ENCODE measurements around the gene PACSIN1. TPM values are rescaled to one million over a fixed set of nuclear protein-coding genes. Genes with fewer than 3 reads are reported as not detected.

PACSIN1 gene
- total RNA-seq, 1 experiment from 2014 or later: 5.0 TPM

DNA sequence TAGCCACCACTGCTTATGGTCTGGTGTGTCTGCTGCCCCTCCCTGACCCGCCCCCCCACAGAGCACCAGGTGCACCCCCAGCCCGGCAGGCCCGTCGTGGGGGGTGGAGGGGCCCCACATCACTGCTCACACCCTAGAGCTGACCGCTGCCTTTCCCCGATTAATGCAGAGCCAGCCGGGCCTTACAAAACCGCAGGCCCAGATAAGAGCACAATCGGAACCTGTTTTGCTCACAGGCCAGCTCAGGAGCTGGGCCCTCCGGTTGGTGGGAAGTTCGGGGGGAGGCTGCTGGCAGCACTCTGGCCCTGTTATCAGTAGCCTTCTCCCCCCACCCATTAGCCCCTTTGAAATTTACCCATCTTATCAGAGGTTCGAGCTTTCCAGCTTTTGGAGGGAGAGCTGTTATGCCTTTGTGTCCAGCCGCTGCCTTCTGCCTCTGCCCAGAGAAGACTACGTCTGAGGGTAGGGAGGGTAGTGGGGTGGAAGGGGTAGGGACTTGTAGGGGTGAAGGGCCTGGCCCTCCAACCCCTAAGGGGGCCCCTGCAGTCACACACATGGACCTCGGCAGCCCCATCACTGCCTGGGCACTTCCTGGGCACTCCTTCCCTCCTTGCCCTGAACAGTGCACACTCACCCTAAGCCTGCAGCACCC lies 97.1 kb downstream of the PACSIN1 start:
- POLR2A ChIA-PET: no interaction called here

More for the DNA sequence above, 97.1 kb downstream of the PACSIN1 start:
- Histone ChIP-seq H3K9me2 (ENCODE audit: insufficient read depth) (no peaks in the 10 kb centered on the region), H3K27me3 (ENCODE audit: insufficient read depth, low read length) (no peaks in the 10 kb centered on the region), H3K36me3 (ENCODE audit: control insufficient read depth in 1 of 2, insufficient read depth in 2 of 2, low read length in 2 of 2) (no peaks in the 10 kb centered on the region), H3K4me2 (ENCODE audit: low read length) (no peak overlapping the region), H3K4me3 (replicated peaks in 1 of 2; ENCODE audit: low read depth in 1 of 2, low read length in 2 of 2) (no peak overlapping the region), H4K20me1 (ENCODE audit: insufficient read depth) (no peaks in the 10 kb centered on the region), H3K4me1 (ENCODE audit: control insufficient read depth in 1 of 2, insufficient read depth in 2 of 2, low read length in 2 of 2) (peaks cover 0 to 24% of the 10 kb centered on the region in 2 experiments; a peak in 2 of 4 replicates), H2AFZ (ENCODE audit: low read depth, low read length, poor library complexity, severe bottlenecking) (no peak overlapping the region), H3K27ac (ENCODE audit: low read depth, low read length) (no peak overlapping the region), H3K9me3 (ENCODE audit: control insufficient read depth in 1 of 2, insufficient read depth in 1 of 2, low read depth in 1 of 2, low read length in 2 of 2) (peaks cover 0 to 6% of the 10 kb centered on the region in 2 experiments; a peak in 1 of 4 replicates), H3K9ac (ENCODE audit: low read length) (no peak overlapping the region), H3K79me2 (ENCODE audit: insufficient read depth, low read length) (no peaks in the 10 kb centered on the region)
- BruUV-seq (replicated peaks): no TSS peak
- ChIA-PET RAD21 (ENCODE audit: low non-redundant PET in 1 of 2, low total read pairs in 2 of 2, uncharacterized antibody in 2 of 2, unreplicated experiment in 2 of 2) (no interaction called here), CTCF (no interaction called here)
- intact Hi-C loops (cut with micrococcal nuclease): no loop called here
- TF ChIP-seq POLR2A (IDR thresholded peaks at IDR 0.05; ENCODE audit: borderline replicate concordance, extremely low read depth, insufficient read depth, insufficient read length): no peak
- TF ChIP-seq, protein P1, sequence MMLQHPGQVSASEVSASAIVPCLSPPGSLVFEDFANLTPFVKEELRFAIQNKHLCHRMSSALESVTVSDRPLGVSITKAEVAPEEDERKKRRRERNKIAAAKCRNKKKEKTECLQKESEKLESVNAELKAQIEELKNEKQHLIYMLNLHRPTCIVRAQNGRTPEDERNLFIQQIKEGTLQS (IDR thresholded peaks at IDR 0.05): no peak
- TF ChIP-seq EGR1 (IDR thresholded peaks at IDR 0.05; ENCODE audit: low read depth): no peak
- no peak for TF ChIP-seq FOSL1 (IDR thresholded peaks at IDR 0.05; ENCODE audit: low read depth)
- no peak for TF ChIP-seq EZH2phosphoT487 (IDR thresholded peaks at IDR 0.05; ENCODE audit: borderline replicate concordance)
- TF ChIP-seq, protein P2, sequence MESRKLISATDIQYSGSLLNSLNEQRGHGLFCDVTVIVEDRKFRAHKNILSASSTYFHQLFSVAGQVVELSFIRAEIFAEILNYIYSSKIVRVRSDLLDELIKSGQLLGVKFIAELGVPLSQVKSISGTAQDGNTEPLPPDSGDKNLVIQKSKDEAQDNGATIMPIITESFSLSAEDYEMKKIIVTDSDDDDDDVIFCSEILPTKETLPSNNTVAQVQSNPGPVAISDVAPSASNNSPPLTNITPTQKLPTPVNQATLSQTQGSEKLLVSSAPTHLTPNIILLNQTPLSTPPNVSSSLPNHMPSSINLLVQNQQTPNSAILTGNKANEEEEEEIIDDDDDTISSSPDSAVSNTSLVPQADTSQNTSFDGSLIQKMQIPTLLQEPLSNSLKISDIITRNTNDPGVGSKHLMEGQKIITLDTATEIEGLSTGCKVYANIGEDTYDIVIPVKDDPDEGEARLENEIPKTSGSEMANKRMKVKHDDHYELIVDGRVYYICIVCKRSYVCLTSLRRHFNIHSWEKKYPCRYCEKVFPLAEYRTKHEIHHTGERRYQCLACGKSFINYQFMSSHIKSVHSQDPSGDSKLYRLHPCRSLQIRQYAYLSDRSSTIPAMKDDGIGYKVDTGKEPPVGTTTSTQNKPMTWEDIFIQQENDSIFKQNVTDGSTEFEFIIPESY (IDR thresholded peaks at IDR 0.05; ENCODE audit: extremely low read depth, insufficient replicate concordance, low read length): no peak
- no peak for TF ChIP-seq SRF (IDR thresholded peaks at IDR 0.05; ENCODE audit: low read depth)
- TF ChIP-seq YY1 (IDR thresholded peaks at IDR 0.05; ENCODE audit: extremely low read depth, insufficient replicate concordance, low read depth, low read length): no peak
- TF ChIP-seq, protein P3, sequence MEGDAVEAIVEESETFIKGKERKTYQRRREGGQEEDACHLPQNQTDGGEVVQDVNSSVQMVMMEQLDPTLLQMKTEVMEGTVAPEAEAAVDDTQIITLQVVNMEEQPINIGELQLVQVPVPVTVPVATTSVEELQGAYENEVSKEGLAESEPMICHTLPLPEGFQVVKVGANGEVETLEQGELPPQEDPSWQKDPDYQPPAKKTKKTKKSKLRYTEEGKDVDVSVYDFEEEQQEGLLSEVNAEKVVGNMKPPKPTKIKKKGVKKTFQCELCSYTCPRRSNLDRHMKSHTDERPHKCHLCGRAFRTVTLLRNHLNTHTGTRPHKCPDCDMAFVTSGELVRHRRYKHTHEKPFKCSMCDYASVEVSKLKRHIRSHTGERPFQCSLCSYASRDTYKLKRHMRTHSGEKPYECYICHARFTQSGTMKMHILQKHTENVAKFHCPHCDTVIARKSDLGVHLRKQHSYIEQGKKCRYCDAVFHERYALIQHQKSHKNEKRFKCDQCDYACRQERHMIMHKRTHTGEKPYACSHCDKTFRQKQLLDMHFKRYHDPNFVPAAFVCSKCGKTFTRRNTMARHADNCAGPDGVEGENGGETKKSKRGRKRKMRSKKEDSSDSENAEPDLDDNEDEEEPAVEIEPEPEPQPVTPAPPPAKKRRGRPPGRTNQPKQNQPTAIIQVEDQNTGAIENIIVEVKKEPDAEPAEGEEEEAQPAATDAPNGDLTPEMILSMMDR (IDR thresholded peaks at IDR 0.05 in 2 of 3, conservative IDR thresholded peaks at IDR 0.05 in 1 of 3; ENCODE audit: borderline replicate concordance in 1 of 3, insufficient read depth in 1 of 3, low read depth in 2 of 3, low read length in 2 of 3): no peak
- TF ChIP-seq POLR2AphosphoS5 (IDR thresholded peaks at IDR 0.05; ENCODE audit: low read depth, low read length): no peak
- TF ChIP-seq ZFX (IDR thresholded peaks at IDR 0.05): no peak
- TF ChIP-seq SP1 (IDR thresholded peaks at IDR 0.05; ENCODE audit: low read depth): no peak
- DNase-seq (ENCODE audit: low read depth, low spot score) (no peak), ATAC-seq (no peak)
